Right lobe of liver (tissue), 4 donors: Measurements from ENCODE around the gene PRKN.

ENCODE experiments used
- CTCF ChIP-seq, 4 donors: fragments of 200-600 bp in 3 of 4; fragments of 450-650 bp in 1 of 4; IDR thresholded peaks; one replicate each; pipeline versions ENCODE4 v1.5.1 to v1.8.0; 2016 to 2022; ENCODE audit warnings: antibody characterized with exemption in 4 of 4, mild to moderate bottlenecking in 2 of 4
- POLR2A ChIP-seq: fragments of 450-650 bp; IDR thresholded peaks from one replicate; pipeline ENCODE4 v1.6.1; 2017; ENCODE audit warnings: antibody characterized with exemption, mild to moderate bottlenecking
- donor health status: DM: no; HTN: no; CAD: no.
- donor health status: DM: no; HTN: no; CAD: no.
- donor health status: DM: no; HTN: yes; CAD: no.

DNA sequence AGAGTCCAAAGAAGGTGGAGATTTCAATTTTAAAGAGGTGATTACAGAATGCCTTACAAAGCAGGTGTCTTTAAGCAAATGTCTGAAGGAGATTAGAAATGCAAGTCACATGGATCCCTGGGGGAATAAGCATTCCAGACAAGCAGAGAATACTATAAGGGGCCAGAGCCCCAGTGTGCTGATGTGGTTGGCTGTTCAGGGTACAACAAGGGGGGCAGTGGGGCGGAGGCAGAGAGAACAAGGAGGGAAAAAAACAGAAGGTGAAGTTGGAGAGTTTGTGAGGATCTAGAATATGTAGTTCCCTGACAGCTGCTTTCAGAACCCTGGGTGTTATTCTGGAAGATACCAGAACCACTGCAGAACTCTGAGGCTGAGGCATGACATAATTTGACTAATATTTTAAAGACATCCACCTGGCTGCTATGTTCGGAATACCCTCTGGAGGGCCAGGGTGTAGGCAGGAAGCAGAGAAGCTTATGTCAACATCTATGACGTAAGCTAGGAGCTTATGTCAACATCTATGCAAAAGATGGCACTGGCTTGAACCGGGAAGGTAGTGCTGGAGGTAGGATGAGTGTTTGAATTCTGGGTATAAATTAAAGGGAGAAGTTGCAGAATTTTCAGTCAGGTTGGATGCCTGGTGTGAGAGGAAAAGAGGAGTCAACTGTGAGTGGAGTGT is 1177.5 kb downstream of the PRKN start:
- TF ChIP-seq CTCF (IDR thresholded peaks at IDR 0.05) (no peak), POLR2A (no peak)
